HG02571 (cell line): Measurements from ENCODE around the gene NR1H4.
"Not testable (repeated sequence)": the region's sequence is repeated elsewhere in the genome, so short reads cannot be mapped to it uniquely, and the experiment has no call there.

Source experiments
- ATAC-seq: cut with Tn5 transposase; IDR thresholded peaks from one replicate; pipeline ENCODE4 v1.9.1; 2021; ENCODE audit warnings: mild to moderate bottlenecking, moderate library complexity; ENCODE audit not compliant: unreplicated experiment

Gene NR1H4

DNA sequence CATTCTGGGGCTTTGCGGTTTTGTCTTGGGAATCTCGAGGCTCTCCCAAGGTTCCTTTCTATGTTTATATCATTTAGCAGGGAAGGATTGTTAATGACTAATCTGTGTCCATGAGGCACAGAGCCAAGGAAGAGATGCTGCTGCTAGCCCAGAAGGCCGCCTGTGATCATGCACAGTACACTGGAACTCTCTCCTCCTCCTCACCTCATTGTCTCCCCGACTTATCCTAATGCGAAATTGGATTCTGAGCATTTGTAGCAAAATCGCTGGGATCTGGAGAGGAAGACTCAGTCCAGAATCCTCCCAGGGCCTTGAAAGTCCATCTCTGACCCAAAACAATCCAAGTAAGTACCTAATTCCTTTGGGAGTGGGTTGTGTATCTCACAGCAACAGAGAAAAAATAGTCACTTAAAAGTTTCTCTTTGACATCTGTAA, at the start of gene NR1H4:
NR1H4 (plus strand) TSS at position 151 of the 435 bp plus-strand sequence. CDS start 19,458 bp downstream, outside the sequence.
- no peak for ATAC-seq

DNA sequence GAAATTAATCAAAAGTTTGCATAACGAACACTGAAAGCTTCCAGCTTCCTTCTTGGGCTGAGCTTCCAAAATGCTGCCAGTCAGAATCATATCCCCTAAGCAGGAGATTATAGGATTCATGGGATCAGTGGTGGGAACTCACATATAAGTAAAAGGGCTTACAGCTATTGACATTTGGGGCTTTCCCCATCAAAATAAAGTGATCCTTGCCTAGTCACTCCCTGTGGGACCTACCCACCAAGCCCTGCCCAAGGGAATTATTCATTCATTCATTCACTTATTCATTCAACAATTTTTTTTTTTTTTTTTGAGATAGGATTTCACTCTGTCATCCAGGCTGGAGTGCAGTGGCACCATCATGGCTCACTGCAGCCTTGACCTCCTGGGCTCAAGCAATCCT, 47.5 kb upstream of the NR1H4 start:
- no peak for ATAC-seq

GRCh38 chr12:100427078-100427477, 46.6 kb upstream of the NR1H4 start:
- no peak for ATAC-seq

DNA sequence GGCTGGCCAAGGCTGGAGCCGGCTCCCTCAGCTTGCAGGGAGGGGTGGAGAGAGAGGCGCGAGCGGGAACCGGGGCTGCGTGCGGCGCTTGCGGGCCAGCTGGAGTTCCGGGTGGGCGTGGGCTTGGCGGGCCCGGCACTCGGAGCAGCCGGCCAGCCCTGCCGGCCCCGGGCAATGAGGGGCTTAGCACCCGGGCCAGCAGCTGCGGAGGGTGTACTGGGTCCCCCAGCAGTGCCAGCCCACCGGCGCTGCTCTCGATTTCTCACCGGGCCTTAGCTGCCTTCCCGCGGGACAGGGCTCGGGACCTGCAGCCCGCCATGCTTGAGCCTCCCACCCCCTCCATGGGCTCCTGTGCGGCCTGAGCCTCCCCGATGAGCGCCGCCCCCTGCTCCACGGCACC, 43.4 kb upstream of the NR1H4 start:
- ATAC-seq = not testable (repeated sequence)

- no peak for ATAC-seq
Measured at GRCh38 chr12:100433701-100434100, 40.0 kb upstream of the NR1H4 start.

GRCh38 chr12:100434177-100434576, 39.5 kb upstream of the NR1H4 start:
- no peak for ATAC-seq

DNA sequence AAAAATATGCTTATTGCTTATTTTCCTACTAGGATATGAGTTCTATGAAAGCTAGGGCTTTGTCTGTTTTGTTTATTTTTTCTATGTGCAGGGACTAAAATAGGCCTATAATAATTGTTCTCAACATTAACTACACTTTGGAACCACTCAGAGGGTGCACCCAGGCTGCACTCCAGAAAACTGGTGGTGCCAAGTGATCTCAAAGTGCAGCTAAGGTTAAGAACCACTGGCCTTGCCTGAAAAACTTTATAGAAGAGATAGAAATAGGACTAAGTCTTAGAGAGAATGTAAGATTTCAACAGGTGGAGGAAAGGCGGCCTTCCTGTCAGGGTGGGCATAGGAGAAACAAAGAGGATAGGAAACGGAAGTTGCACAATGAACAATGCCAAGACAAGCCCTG, 37.7 kb upstream of the NR1H4 start:
- no peak for ATAC-seq

DNA sequence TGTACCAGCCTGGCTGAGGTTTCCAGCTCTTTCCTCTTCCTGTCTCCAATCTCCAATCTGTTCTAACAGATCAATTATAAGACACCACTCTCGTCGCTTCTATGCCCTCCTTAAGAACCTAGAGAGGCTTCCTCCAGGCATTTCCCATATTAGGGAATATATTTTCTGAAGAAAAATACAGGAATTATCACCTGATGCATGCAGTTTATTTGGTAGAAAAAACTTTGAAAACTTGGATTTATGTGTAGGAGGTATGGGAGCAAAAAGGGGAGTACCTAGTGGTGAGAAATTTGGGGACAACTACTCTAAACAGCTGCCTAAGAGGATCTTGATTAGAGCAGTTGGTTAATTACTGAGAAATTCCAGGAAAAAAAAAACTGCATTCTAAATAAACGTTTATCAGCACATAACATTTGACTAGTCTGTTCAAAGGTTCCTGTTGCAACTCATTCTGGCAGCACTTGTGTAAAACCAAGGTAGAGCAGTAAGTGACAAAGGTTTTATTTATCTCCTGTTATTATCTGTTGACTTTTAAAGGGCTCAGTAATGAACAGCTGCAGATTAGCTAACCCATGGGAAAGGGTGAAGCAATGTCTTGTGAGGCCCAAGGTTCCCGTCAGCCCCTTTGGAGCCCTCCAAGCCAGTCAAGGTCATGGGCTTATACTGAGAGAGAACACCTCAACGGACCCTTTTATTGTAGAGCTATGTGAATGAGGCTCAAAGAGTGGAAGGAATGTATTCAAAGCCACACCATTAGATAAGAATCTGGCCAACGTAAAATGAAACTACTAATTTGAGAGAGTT, 36.4 kb upstream of the NR1H4 start:
- no peak for ATAC-seq

DNA sequence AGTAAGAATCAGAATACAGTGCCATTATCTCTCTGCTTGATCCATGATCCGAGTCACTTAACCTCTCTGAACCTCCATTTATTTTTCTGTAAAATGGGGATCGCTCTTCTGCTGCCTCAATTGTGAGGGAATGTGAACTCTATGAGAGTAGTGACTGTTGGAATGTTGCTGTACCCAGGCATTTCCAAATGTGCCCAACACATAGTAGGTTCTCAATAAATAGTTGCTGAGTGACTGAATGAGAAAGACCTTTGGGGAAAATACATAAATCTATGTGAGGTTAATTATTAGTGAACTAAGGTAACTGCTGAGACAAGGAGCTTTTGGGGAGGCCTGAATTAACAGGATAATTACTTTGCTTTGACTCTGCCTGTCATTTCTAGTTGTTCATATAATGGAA, 33.9 kb upstream of the NR1H4 start:
- ATAC-seq = no peak

GRCh38 chr12:100442403-100442802, 31.3 kb upstream of the NR1H4 start:
- ATAC-seq = no peak

- ATAC-seq = no peak
Measured at GRCh38 chr12:100443434-100443833, 30.2 kb upstream of the NR1H4 start.

GRCh38 chr12:100445081-100445481, 28.6 kb upstream of the NR1H4 start:
- no peak for ATAC-seq

- ATAC-seq = no peak
Measured at GRCh38 chr12:100447381-100447780, 26.3 kb upstream of the NR1H4 start.

DNA sequence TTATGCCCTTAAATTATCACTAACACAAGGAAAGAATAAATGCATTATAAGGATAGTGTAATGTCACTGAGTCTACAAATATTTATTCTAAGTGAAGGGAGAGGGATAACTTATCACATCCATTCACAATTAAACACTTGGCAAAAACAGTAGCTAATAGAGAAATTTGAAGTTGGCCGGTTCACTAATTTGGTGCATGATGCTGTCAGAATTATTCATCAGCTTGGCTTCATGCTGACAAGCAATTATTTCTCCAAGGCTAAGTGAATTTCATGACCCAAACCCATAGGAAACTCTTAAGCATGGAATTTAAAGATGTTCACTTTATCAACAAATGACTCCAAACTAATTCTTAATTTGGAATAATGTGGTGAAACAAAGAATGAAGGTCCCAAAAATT, 25.0 kb upstream of the NR1H4 start:
- no peak for ATAC-seq

DNA sequence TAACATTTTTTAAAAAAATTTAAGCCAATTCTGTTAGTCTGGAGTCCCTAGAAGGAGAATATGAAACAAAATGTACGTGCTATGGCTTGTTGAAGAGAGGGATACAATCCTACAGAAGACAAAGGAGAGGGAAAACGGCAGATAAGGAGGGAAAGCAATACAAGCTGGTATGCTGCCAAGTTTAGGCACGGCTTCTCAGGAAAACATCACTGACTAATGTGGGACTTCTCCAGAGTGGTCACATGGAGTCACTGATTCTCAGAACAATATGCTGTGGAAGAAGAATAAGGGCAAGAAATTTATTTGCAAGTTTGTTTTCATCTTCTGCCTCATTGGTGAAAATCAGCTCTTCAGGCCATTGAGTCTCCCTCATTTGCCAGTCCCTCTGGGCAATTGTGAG, 22.9 kb upstream of the NR1H4 start:
- ATAC-seq = no peak

DNA sequence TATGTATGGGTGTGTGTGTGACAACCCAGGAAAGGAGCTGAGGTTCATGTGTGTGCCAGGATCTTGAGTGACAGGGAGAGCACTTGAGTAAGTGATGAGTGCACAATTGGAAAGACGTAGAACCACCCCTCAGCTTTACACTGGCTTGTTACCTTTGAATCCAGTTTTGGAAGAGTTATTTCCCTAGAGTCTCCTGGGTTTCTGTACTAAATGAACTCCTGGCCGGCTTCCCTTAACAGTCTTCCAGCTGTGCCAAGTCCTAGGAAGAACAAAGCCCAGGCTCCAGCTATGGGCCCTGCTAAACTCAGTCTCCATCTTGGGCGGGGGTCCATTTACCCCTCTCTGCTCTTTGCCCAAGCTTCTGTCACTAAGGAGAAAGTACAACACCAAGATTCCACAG, 19.7 kb upstream of the NR1H4 start:
- ATAC-seq = no peak

- ATAC-seq = no peak
Measured at GRCh38 chr12:100455896-100456295, 17.8 kb upstream of the NR1H4 start.

GRCh38 chr12:100458191-100458590, 15.5 kb upstream of the NR1H4 start:
- ATAC-seq = no peak

DNA sequence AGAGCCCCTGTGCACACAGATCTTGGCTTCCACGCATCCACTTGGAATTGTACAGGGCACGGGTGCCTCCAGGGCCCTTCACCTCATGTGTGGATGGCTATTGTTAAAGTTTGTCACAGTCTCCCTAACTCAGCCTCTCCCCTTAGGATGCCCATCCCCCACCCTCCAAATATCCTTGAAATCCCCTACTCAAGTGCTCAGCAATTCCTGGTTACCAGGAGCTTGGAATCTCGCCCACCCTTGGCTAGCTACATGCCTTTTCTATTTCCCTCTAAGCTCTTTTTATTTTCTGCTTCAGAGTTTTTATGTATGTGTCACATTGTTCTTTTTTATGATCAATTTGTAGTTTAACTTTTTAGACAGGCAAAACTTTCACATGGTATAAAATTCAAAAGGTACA, 13.0 kb upstream of the NR1H4 start:
- ATAC-seq = no peak

DNA sequence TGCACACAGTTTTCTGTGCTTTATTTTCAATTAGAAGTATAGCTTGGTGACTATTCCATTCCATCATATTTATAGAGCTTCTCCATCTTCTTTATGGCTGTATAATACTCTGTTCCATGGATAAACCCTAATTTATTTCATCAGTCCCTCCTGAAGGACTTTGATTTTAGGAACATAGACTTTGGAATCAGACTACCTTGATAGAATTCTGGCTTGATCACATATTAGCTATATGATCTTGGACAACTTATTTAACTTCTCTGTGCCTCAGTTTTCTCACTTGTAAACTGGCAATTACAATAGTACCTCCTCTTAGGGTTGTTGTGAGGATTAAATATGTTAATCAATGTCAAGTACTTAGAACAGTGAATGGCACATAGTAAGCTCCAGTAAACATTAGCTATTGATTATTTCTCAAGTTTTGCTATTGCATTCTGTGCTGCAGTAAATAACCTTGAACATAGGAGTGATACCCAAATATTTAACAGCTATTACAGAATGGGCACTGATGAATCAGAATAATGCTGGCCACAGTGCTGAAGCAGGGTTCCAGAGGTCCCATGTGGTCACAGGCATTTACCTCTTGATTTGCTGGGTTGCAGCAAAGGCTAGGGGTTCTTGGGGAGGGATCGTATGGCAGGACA, 12.2 kb upstream of the NR1H4 start:
- ATAC-seq = no peak

DNA sequence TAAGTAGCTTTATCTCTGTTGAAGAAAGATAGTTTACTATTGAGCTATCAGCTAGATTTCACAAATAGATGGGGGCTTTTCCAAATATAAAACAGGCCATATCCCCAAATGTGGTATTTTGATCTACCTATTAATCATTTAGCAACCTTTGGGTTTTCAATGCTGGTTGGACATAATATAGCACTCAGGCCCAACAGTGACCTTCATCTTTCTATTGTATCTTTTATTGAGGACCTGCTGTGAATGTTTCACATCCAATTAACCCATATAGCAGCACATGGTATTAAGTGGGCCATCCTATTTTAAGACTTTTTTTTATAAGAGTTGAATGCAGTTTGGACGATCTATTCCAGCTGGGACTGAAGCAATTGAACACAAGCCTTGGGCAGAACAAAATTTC, 10.0 kb upstream of the NR1H4 start:
- ATAC-seq = no peak

DNA sequence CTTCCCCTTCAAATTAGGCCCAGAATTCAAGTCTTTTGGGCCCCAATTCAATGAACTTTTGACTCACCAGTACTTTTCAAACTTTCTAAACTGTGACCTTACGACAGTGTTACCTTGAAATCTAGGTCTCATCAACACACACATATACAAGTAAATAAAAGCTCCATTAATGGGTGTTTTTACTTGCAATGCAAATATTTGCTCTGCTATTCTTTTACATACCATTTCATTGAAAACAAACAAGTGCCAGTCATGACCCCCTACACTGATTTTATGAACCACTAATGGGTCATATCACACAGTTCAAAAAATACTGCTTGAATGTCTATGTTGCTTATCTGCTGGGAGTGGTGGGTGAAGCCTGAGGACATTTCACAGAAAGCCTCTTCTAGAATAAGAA, 9.1 kb upstream of the NR1H4 start:
- no peak for ATAC-seq

- no peak for ATAC-seq
Measured at GRCh38 chr12:100468126-100468525, 5.5 kb upstream of the NR1H4 start.
